Astrocyte (in vitro differentiated cells and primary cell): ENCODE measurements around the gene OASL.
A peak's percentile ranks its signal among the peaks of the same experiment; 100 is the strongest.

Experiments
- EZH2 ChIP-seq: IDR thresholded peaks from 2 replicates; pipeline ENCODE4 v1.6.1; 2012; ENCODE audit warnings: mild to moderate bottlenecking, low read length, inconsistent platforms; ENCODE audit not compliant: insufficient read depth
- TF ChIP-seq, protein P1 (sequence below): IDR thresholded peaks from 2 replicates; pipeline ENCODE4 v1.5.1; 2011; ENCODE audit warnings: low read depth, mild to moderate bottlenecking, inconsistent platforms, low read length, moderate library complexity; ENCODE audit not compliant: insufficient read depth

- TF ChIP-seq, protein P1, sequence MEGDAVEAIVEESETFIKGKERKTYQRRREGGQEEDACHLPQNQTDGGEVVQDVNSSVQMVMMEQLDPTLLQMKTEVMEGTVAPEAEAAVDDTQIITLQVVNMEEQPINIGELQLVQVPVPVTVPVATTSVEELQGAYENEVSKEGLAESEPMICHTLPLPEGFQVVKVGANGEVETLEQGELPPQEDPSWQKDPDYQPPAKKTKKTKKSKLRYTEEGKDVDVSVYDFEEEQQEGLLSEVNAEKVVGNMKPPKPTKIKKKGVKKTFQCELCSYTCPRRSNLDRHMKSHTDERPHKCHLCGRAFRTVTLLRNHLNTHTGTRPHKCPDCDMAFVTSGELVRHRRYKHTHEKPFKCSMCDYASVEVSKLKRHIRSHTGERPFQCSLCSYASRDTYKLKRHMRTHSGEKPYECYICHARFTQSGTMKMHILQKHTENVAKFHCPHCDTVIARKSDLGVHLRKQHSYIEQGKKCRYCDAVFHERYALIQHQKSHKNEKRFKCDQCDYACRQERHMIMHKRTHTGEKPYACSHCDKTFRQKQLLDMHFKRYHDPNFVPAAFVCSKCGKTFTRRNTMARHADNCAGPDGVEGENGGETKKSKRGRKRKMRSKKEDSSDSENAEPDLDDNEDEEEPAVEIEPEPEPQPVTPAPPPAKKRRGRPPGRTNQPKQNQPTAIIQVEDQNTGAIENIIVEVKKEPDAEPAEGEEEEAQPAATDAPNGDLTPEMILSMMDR, result peak; percentile 53
- TF ChIP-seq EZH2, result no peak
These were observed 29.3 kb downstream of the OASL start for GRCh38 chr12:121009741-121010140.
